H1 (cell line): ENCODE measurements around the gene GUCA1A. TPM values are rescaled to one million over a fixed set of nuclear protein-coding genes. Genes with fewer than 3 reads are reported as not detected.

ENCODE experiments used
- CTCF ChIA-PET: fragments of 300-600 bp; sonication (Branson Sonifier 250); formaldehyde crosslinking; loops from one replicate; lab custom pipeline; 2021; ENCODE audit not compliant: partially characterized antibody; lab: Charles Lee
- POLR2A ChIA-PET: fragments of 300-600 bp; sonication (Branson Sonifier 250); formaldehyde crosslinking; loops from one replicate; lab custom pipeline; 2021; ENCODE audit warnings: inconsistent platforms; ENCODE audit not compliant: partially characterized antibody; lab: Charles Lee
- DNase-seq, 2 experiments: peaks; one replicate each; pipeline versions ENCODE4 v3.0.0 to v3.0.0-alpha.2; 2010 to 2022; ENCODE audit warnings: low spot score in 2 of 2, low read depth in 1 of 2, mixed read lengths in 1 of 2
- FAIRE-seq: peaks from 2 replicates; lab custom pipeline; 2011; peaks lifted over from hg19 to GRCh38; lab: Jason Lieb, UNC
- H2AFZ ChIP-seq: 2 replicates; pipeline ENCODE4 v1.8.1; 2012; ENCODE audit warnings: low read length, inconsistent platforms
- H2AK5ac ChIP-seq: 2 replicates; pipeline ENCODE4 v1.6.1; 2013; ENCODE audit warnings: low read depth, low read length
- H2BK120ac ChIP-seq: replicated peaks from 2 replicates; pipeline ENCODE3; 2013; ENCODE audit warnings: low read depth, low read length, inconsistent platforms
- H2BK12ac ChIP-seq: 2 replicates; pipeline ENCODE4 v1.6.1; 2013; ENCODE audit warnings: low read depth, low read length
- H2BK15ac ChIP-seq: 2 replicates; pipeline ENCODE4 v1.6.1; 2013; ENCODE audit warnings: low read length
- H2BK20ac ChIP-seq: 2 replicates; pipeline ENCODE4 v1.6.1; 2013; ENCODE audit warnings: low read length
- H2BK5ac ChIP-seq: 2 replicates; pipeline ENCODE4 v1.6.1; 2013; ENCODE audit warnings: low read depth, low read length
- H3K14ac ChIP-seq: 2 replicates; pipeline ENCODE4 v1.6.1; 2013; ENCODE audit warnings: inconsistent platforms; ENCODE audit not compliant: insufficient read length
- H3K18ac ChIP-seq: 2 replicates; pipeline ENCODE4 v1.6.1; 2013; ENCODE audit warnings: low read length; ENCODE audit errors: extremely low read depth
- H3K23ac ChIP-seq: 2 replicates; pipeline ENCODE4 v1.6.1; 2013; ENCODE audit warnings: inconsistent platforms; ENCODE audit not compliant: insufficient read length
- H3K23me2 ChIP-seq: 2 replicates; pipeline ENCODE4 v1.6.1; 2013; ENCODE audit warnings: low read depth, low read length
- H3K27ac ChIP-seq: 2 replicates; pipeline ENCODE4 v1.6.1; 2011; ENCODE audit warnings: low read depth, low read length, inconsistent platforms
- H3K27me3 ChIP-seq, 4 experiments: replicated peaks in 1 of 4; 1 replicate in 1 of 4; 2 replicates in 3 of 4; pipeline versions ENCODE4 v1.6.1 to v1.8.1; 2011 to 2013; ENCODE audit warnings: low read length in 3 of 4, mild to moderate bottlenecking in 3 of 4, inconsistent platforms in 2 of 4, mixed read lengths in 2 of 4, moderate library complexity in 1 of 4; ENCODE audit not compliant: control insufficient read depth in 3 of 4, insufficient read depth in 3 of 4; ENCODE audit errors: extremely low read depth in 1 of 4
- H3K36me3 ChIP-seq, 4 experiments: 2 replicates each; pipeline versions ENCODE4 v1.6.1 to v1.8.1; 2011 to 2013; ENCODE audit warnings: mild to moderate bottlenecking in 4 of 4, low read length in 3 of 4, moderate library complexity in 2 of 4, control low read depth in 1 of 4, inconsistent platforms in 1 of 4; ENCODE audit not compliant: insufficient read depth in 4 of 4, control insufficient read depth in 2 of 4
- H3K4ac ChIP-seq: replicated peaks from 2 replicates; pipeline ENCODE3; 2013; ENCODE audit warnings: low read length, low read depth, mixed read lengths, inconsistent platforms; ENCODE audit not compliant: insufficient read length
- H3K4me1 ChIP-seq, 4 experiments: replicated peaks in 1 of 4; 1 replicate in 1 of 4; 2 replicates in 3 of 4; pipeline versions ENCODE4 v1.6.1 to v1.8.1; 2011 to 2013; ENCODE audit warnings: low read length in 3 of 4, inconsistent platforms in 2 of 4, mixed read lengths in 1 of 4; ENCODE audit not compliant: insufficient read depth in 4 of 4, control insufficient read depth in 3 of 4
- H3K4me2 ChIP-seq, 2 experiments: 2 replicates each; pipeline versions ENCODE4 v1.6.1 to v1.8.1; 2011 to 2013; ENCODE audit warnings: low read depth in 2 of 2, low read length in 2 of 2, control low read depth in 1 of 2, inconsistent platforms in 1 of 2, mild to moderate bottlenecking in 1 of 2; ENCODE audit not compliant: insufficient read depth in 1 of 2
- H3K4me3 ChIP-seq, 4 experiments: fragments of 200-600, 300-600 bp in 1 of 4; sonication (generic), shearing (Covaris generic), sonication (Bioruptor Twin) in 1 of 4; 2 replicates each; pipeline versions ENCODE4 v1.5.1 to v1.8.1; 2011 to 2016; ENCODE audit warnings: low read length in 4 of 4, low read depth in 3 of 4, control low read depth in 2 of 4, inconsistent platforms in 2 of 4, mild to moderate bottlenecking in 2 of 4, mixed read lengths in 1 of 4, moderate library complexity in 1 of 4; ENCODE audit not compliant: insufficient read depth in 2 of 4; ENCODE audit errors: extremely low read depth in 1 of 4
- H3K56ac ChIP-seq: replicated peaks from 2 replicates; pipeline ENCODE3; 2013; ENCODE audit warnings: low read depth, mild to moderate bottlenecking, mixed read lengths, low read length, inconsistent platforms; ENCODE audit not compliant: insufficient read length
- H3K79me1 ChIP-seq: 2 replicates; pipeline ENCODE4 v1.6.1; 2013; ENCODE audit warnings: low read depth, low read length, control low read depth
- H3K79me2 ChIP-seq, 2 experiments: 2 replicates each; pipeline versions ENCODE4 v1.6.1 to v1.8.1; 2012 to 2013; ENCODE audit warnings: low read length in 2 of 2, mild to moderate bottlenecking in 2 of 2, inconsistent platforms in 1 of 2; ENCODE audit not compliant: insufficient read depth in 2 of 2, control insufficient read depth in 1 of 2
- H3K9ac ChIP-seq, 4 experiments: replicated peaks in 1 of 4; 1 replicate in 1 of 4; 2 replicates in 3 of 4; pipeline versions ENCODE4 v1.6.1 to v1.8.1; 2011 to 2013; ENCODE audit warnings: low read depth in 3 of 4, low read length in 3 of 4, control low read depth in 2 of 4, mild to moderate bottlenecking in 2 of 4, moderate library complexity in 2 of 4, inconsistent platforms in 1 of 4; ENCODE audit errors: extremely low read depth in 1 of 4
- H3K9me3 ChIP-seq, 2 experiments: 2 replicates each; pipeline versions ENCODE4 v1.6.1 to v1.8.1; 2012 to 2013; ENCODE audit warnings: mild to moderate bottlenecking in 2 of 2, moderate library complexity in 2 of 2, control low read depth in 1 of 2, inconsistent platforms in 1 of 2, low read depth in 1 of 2, low read length in 1 of 2, mixed read lengths in 1 of 2; ENCODE audit not compliant: insufficient read depth in 2 of 2
- H4K20me1 ChIP-seq, 2 experiments: replicated peaks in 1 of 2; 2 replicates each; pipeline versions ENCODE3 to v1.8.1; 2011 to 2013; ENCODE audit warnings: inconsistent platforms in 2 of 2, low read length in 2 of 2, mild to moderate bottlenecking in 1 of 2; ENCODE audit not compliant: insufficient read depth in 2 of 2, control insufficient read depth in 1 of 2
- H4K5ac ChIP-seq: 2 replicates; pipeline ENCODE4 v1.6.1; 2013; ENCODE audit warnings: low read length, low read depth, mixed read lengths, inconsistent platforms; ENCODE audit not compliant: insufficient read length
- H4K8ac ChIP-seq: 2 replicates; pipeline ENCODE4 v1.8.0; 2013; ENCODE audit warnings: mild to moderate bottlenecking, moderate library complexity, low read length, inconsistent platforms; ENCODE audit not compliant: insufficient read depth; ENCODE audit errors: extremely low read depth
- H4K91ac ChIP-seq: replicated peaks from 2 replicates; pipeline ENCODE3; 2013; ENCODE audit warnings: low read length, mixed read lengths, inconsistent platforms; ENCODE audit not compliant: insufficient read length
- CBX8 ChIP-seq: fragments of 300-800, 300-1000 bp; sonication (generic); IDR thresholded peaks from 2 replicates; pipeline ENCODE4 v1.7.1; 2016; ENCODE audit warnings: low read depth, low read length, borderline replicate concordance
- CEBPB ChIP-seq: IDR thresholded peaks from 2 replicates; pipeline ENCODE4 v1.6.1; 2012; ENCODE audit warnings: low read depth, low read length
- E2F6 ChIP-seq: IDR thresholded peaks from 2 replicates; pipeline ENCODE4 v1.6.1; 2012; ENCODE audit warnings: inconsistent platforms
- HDAC2 ChIP-seq, 2 experiments: fragments of 300-600 bp in 1 of 2; sonication (generic) in 1 of 2; IDR thresholded peaks; 2 replicates each; pipeline ENCODE4 v1.6.1; 2011 to 2012; ENCODE audit warnings: low read depth in 2 of 2, low read length in 2 of 2, mild to moderate bottlenecking in 2 of 2, moderate library complexity in 2 of 2, borderline replicate concordance in 1 of 2, inconsistent platforms in 1 of 2
- POLR2AphosphoS5 ChIP-seq: IDR thresholded peaks from 2 replicates; pipeline ENCODE4 v1.6.1; 2011; ENCODE audit warnings: low read depth, low read length
- RFX5 ChIP-seq: IDR thresholded peaks from 2 replicates; pipeline ENCODE4 v1.6.1; 2011; ENCODE audit warnings: low read depth, low read length, improper control_type of control experiment, borderline replicate concordance
- SP1 ChIP-seq: IDR thresholded peaks from 2 replicates; pipeline ENCODE4 v1.6.1; 2011; ENCODE audit warnings: low read depth, low read length
- SUZ12 ChIP-seq: fragments of 200-600 bp; sonication (generic); IDR thresholded peaks from 2 replicates; pipeline ENCODE4 v1.6.1; 2012; ENCODE audit warnings: mild to moderate bottlenecking, inconsistent platforms, low read length, moderate library complexity, mixed read lengths
- TAF7 ChIP-seq: optimal IDR thresholded peaks from 2 replicates; pipeline ENCODE3; 2011; ENCODE audit warnings: low read depth, mild to moderate bottlenecking, inconsistent platforms, low read length, moderate library complexity, borderline replicate concordance
- WGBS, 2 experiments: shearing (Covaris generic) in 1 of 2; methylation state at CpG; one replicate each; pipeline versions ENCODE4 v1.1.6 to v1.1.7; 2013 to 2015; ENCODE audit warnings: low lambda C conversion rate in 2 of 2, mixed read lengths in 2 of 2, inconsistent platforms in 1 of 2, low coverage in 1 of 2, missing lambda C conversion rate in 1 of 2; ENCODE audit not compliant: insufficient replicate concordance in 2 of 2, insufficient coverage in 1 of 2, insufficient read length in 1 of 2; ENCODE audit errors: extremely low coverage in 1 of 2, missing lambda C conversion rate in 1 of 2; 5-methylcytosine and 5-hydroxymethylcytosine counted together
- polyA plus RNA-seq, 7 experiments: library from polyadenylated mRNA; depleted of rRNA in 3 of 7; stranded (reverse) in 5 of 7; unstranded in 2 of 7; fragments of >200 nt in 5 of 7; fragments of 200-250 nt in 2 of 7; gene quantifications; 1 replicate in 5 of 7; 2 replicates in 1 of 7; 4 replicates in 1 of 7; pipeline versions ENCODE4 v1.2.1 to v1.2.3, GENCODE V29; 2011 to 2013; ENCODE audit warnings: missing spikeins in 2 of 7, mixed read lengths in 2 of 7
- total RNA-seq: library from RNA; stranded (reverse); fragmentation: NEBNext Ultra II Directional; extraction: Animal tissue kit (Norgen Biotek cat#: 25700); gene quantifications from 2 replicates; pipeline ENCODE4 v1.2.1, GENCODE V29; 2021

The GUCA1A gene
- total and polyA plus RNA-seq, 2 of the 8 experiments (the other 6 are each of a cell fraction or from before 2014, with no cell fraction given), result 4.6 to 24.6 TPM

GRCh38 chr6:42123379-42124103, 49.6 kb upstream of the GUCA1A start:
- Histone ChIP-seq H2AK5ac (no peak overlapping the region), H3K9ac (no peak overlapping the region), H2AFZ (no peak overlapping the region), H4K5ac (no peak overlapping the region), H4K8ac (no peak overlapping the region), H3K36me3 (peaks cover 18 to 51% (median 25%) of the 10 kb centered on the region in 4 experiments), H3K9me3 (no peaks in the 10 kb centered on the region), H4K20me1 (peaks cover 2 to 19% of the 10 kb centered on the region in 2 experiments), H3K4me3 (no peak overlapping the region), H3K23ac (no peak overlapping the region), H2BK15ac (no peak overlapping the region), H3K56ac (no peak overlapping the region), H3K4me2 (no peak overlapping the region), H3K27ac (no peak overlapping the region), H3K4ac (no peak overlapping the region), H2BK20ac (no peak overlapping the region), H2BK5ac (peak overlapping the region; percentile 24; the same call in 1 of the 2 replicates), H3K18ac (no peak overlapping the region), H3K27me3 (no peaks in the 10 kb centered on the region), H3K14ac (no peak overlapping the region), H2BK120ac (no peak overlapping the region), H2BK12ac (no peak overlapping the region), H3K79me2 (peaks cover 0 to 7% of the 10 kb centered on the region in 2 experiments; a peak in 1 of 4 replicates), H4K91ac (no peak overlapping the region), H3K4me1 (no peaks in the 10 kb centered on the region; a peak in 1 of 7 replicates), H3K23me2 (no peaks in the 10 kb centered on the region; the same call in 1 of the 2 replicates), H3K79me1 (peaks cover 18% of the 10 kb centered on the region)
- TF ChIP-seq HDAC2 (IDR thresholded peaks at IDR 0.05; ENCODE audit: borderline replicate concordance in 1 of 2, low read depth in 2 of 2, low read length in 2 of 2) (no peak), SUZ12 (no peak), TAF7 (no peak), POLR2AphosphoS5 (no peak), CBX8 (no peak), SP1 (no peak), E2F6 (no peak), CEBPB (no peak), RFX5 (no peak)
- no peak for FAIRE-seq
- CTCF ChIA-PET, result interaction anchor here (0.7 to 2.6 kb wide), 10 partner anchors 12 to 43 kb away, joined by 3 to 9 read pairs (median 4); no protein-coding TSS in a partner anchor
- 88% methylated on average over 11 of the region's 11 CpGs; no CpG with 5 or more reads in 1 of the 2 experiments for WGBS, 2 experiments
- DNase-seq, result no peak
- POLR2A ChIA-PET, result interaction anchor here (0.9 to 4.9 kb wide), 9 partner anchors 9 to 80 kb away, joined by 3 to 22 read pairs (median 7); partner anchors contain the start of gene C6orf132
